CD4-positive, alpha-beta T cell treated with Interleukin-6 at 100 ng/mL for 8 hours (primary cell): ENCODE measurements around the gene THSD4.

Experiments used
- DNase-seq: peaks from one replicate; pipeline ENCODE4 v3.0.0-alpha.2; 2020; ENCODE audit warnings: mixed read lengths, low spot score

The THSD4 gene

DNA sequence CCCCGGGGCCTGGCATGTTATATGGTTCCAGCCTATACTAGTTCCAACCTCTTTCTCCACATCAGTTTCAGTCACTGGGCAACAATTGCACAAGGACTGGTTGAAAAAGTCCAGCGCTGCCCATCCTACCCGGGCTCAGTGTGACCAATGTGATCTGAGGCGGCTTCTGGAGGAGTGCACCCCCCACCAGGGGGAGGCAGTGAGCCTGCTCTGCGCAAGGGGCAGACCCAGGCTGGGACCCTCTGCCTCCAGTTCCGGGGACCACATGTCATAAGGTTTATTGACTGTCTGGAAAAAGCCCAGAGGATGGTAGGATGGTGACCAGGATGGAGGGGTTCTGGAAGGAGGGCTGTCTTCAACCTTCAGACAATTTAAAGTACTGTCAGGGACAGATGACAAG lies 669.4 kb downstream of the THSD4 start:
- no peak for DNase-seq

DNA sequence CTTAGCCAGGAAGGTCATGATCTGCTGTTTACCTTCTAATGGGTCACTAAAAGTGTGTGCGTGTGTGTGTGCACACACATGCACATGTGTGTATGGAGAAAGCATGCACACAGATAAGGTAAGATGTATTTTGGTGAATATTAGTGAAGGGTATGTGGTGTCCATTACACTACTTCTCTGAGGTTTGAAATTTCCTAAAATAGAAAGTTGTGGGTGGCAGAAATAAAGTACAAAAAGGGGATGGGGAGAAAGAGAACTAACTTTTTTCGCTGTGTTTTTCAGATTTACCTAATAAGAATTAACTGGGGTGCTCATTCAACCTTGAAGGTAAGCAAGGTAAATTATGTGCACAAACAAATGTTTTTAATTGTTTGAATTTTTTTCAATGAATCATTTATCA lies 670.7 kb downstream of the THSD4 start:
- no peak for DNase-seq

DNA sequence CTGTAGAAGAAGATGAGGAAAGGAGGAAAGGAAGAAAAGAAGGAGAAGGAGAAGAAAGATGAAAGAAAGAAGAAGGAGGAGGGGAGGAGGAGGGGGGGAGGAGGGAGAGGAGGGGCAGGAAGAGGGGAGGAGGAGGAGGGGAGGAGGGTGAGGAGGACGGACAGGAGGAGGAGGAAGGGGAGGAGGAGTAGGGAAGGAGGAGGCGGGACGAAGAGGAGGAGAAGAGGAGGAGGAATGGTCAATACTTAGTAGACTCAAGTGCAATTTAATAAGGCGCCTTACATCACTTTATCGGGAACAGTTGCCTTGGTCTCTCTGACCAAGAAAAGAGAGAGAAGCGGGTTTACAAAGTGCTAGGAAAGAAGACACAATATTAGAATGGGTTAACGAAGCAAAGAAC lies 671.4 kb downstream of the THSD4 start:
- no peak for DNase-seq

DNA sequence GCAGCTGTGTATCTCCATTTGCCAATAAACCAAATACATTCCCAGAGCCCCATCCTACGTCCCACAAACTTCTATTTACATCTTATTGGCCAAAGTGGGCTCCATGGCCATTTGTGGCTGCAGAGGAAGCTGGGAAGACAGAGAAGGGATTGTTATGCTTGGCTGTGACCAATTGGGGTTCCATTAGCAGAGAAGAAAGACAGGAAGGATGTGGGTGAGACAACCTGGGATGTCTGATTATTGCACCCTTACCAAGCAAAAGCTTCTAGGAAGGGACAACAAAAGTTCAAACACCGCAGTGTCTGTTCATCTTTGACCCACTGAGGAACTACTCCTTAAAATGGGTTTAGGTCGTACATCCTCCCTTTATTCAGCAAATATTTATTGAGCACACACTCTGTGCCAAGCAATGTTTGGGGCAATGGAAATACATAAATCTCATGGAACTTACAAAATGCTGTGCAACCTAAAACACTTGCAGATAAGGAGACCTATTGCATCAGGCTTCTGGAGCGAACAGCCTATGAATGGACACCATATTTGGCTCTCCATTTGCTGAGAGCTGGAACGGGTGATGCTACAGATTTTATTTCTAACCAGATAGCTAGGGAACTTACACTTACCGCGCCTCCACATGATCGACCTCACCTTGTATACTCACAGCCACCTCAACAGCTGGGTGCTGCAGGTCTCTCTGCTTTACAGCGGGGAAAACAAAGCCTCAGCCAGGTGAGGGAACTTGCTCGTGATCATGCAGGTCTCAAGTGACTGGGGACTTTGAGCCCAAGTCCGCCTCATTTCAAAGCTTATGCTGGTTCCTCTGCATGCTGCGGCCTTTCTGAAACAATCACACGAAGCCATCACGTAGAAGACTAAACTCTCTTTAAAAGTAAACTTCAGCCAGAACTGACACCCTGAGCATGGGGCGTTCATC lies 673.6 kb downstream of the THSD4 start:
- DNase-seq: no peak

DNA sequence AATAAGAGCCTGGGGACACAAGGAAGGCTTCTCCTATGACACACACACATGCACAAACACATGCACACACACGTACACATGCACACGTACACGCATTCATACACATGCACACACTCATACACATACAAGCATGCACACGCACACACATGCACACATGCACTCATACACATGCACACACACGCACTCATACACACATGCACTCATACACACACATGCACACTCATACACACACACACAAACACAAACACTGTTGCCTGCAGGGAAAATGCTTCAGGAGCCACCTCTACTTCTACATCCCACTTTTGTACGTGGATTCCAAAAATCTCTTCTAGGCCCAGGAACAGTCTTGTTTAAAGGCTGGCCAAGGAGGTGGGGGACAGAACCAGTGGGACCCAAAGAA lies 674.3 kb downstream of the THSD4 start:
- no peak for DNase-seq

DNA sequence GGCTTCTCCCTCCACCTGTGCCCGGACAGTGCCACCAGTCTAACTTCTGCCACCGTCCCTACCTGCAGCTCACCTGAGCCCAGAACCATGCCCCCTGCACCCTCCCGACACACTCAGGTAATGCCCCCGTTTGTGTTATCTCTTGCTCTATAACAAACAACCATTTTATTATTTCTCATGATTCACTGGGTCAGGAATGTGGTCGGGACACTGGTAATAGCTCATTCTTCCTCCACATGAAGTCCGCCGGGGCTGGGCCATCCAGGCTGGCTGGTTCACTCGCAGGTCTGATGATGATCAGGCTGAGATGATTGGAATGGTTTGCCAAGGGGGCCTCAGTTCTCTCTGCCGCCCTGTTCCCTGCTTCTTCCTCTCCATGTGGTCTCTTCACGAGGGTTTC lies 674.8 kb downstream of the THSD4 start:
- no peak for DNase-seq

DNA sequence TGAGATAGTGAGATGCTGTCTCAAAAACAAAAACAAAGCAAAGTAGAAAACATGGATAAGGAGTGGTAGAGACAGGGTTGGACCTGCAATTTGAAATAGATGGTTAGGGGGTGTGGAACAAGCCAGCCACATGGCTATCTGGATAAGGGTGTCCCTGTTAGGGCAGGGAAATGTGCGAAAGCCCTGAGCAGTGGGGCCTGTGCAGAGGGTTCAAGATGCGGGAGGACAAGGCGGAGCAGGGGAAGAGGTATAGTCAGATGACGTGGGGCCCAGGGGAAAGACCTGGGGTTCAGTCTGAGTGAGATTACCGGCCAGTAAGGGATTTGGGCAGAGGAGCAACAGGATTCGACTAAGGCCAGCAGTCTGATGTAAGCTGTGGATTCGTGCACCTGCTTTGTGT lies 676.7 kb downstream of the THSD4 start:
- no peak for DNase-seq

DNA sequence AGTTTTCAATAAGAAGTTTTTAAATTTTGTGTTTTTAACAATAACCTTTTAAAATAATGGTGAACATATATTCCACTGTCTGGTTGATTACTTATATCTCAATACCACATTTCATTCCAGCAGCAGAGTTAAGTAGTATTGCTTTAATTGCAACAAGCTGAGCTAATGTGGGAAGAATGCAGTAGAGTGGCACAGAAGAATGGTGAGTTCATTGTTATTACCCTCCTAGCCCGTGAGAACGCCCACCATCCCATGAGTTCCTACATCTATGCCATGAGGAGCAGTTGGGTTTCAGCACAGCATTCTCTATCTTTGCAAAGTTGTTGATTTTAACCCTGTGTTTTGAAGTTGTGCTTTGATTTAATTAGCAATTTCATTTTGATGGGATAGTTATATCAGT lies 677.2 kb downstream of the THSD4 start:
- no peak for DNase-seq

DNA sequence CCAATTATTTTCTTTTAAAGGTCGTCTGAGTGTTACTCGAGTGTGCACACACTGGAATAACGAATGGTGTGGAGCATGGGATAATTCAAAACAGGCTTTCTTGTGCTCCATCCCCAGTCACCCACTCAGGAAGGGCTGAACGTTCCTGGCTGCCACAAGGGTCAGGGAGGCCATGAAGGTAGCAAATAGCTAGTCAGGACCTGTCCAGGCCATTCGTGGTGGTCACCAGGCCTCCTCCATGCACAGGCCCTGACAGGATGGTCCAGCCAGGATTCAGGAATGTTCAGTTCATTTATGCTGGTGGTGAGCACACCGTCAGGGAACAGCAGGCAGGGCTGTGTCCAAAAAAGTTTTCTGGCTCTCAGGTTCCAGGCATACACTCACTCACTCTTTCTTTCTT lies 683.4 kb downstream of the THSD4 start:
- no peak for DNase-seq

DNA sequence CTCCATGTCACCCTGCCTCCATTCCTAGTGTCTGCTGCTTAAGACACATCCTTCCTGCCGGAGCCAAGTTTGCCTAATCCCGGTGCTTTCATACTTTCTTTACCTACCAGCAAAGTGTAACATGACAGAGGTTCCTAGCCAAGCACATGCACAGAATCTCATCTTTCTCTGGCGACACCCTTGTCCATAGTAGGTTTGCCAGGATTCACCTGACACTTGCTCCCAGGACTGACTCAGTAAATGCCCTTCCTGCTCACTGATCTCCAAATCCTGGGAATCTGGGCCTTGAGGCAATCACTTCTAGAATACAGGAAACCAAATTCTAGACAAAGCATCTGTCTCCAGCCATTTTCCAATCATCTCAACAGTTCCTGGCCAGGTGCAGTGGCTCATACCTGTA lies 684.9 kb downstream of the THSD4 start:
- DNase-seq: no peak

DNA sequence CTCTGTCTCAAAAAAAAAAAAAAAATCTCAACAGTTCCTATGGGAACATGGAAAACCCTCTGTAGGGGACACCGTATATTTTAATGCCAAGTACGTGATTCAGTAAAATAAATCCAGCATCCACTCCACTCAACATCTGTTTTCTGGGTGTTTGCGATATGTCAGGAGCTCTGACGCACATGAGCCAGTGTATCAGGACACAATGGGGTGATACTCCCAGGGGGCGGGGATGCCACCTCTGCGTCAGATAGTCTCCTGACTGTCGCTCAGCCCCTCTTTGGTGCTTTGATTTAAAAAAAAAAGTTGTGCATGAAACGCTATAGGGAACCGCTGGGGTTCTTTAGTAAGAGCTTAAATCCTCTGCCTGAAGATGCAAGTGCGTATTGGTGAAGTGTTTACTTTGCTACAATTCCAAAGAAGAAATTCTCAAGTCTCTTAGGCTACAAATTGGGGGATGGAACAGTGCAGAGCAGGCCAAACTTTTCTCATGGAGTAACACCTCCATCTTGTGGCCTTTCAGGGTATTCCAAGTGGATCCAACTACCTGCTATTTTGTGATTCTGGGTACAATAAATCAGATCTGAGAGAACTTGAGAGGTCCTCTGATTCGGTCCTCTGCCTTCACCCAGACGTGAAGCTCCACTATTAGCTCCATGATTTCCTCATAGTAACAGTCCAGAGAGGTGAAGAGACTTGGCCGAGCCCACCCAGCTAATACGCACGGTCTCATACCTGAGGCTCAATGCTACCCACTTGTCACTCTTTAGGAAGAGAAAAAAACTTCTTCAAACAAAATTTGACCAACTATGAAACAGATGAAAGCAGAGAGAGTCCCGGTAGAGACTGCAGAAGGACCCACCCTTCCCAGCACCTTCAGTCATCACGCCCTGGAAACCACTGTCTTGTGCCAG lies 685.8 kb downstream of the THSD4 start:
- DNase-seq: no peak

DNA sequence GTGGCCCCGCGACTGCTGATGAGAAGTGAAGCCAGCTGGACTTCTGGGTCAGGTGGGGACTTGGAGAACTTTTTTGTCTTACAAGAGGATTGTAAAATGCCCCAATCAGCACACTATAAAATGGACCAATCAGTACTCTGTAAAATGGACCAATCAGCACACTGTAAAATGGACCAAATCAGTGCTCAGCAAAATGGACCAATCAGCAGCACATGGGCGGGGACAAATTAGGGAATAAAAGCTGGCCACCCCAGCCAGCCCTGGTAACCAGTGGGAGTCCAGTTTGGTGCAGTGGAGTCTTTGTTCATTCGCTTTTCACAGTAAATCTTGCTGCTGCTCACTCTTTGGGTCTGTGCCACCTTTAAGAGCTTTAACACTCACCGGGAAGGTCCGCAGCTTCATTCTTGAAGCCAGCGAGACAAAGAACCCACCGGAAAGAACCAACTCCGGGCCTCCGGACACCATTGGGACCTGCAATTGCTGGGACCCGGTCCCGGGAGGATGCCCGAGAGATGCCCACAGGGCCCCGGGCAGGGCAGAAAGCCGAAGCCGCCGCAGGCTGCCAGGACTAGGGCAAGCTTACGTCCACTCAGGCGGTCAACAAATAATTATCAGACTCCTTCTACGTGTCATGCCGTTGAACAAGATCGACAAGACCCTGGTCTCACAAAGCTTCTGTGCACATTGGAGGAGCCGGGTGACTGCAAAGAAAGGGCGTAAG lies 686.8 kb downstream of the THSD4 start:
- no peak for DNase-seq

DNA sequence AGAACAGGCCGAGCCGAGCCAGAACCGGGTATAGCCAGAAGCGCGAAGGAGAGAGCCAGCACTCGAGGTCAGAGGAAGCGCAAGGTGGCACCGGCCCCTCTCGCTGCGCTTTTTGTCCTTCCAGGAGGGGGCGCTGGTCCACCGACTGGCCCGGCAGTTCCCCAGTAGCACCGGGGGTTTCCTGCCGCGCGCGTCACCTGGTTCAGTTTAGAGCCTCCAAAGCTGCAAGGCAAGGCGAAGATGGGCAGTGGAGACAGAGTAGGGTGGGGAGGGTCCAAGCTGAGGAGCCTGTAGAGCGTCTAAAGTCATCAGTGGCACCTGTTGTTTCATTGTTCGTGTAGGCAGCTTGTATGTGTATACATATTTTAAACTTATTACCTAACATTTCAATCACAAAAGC lies 687.5 kb downstream of the THSD4 start:
- no peak for DNase-seq

DNA sequence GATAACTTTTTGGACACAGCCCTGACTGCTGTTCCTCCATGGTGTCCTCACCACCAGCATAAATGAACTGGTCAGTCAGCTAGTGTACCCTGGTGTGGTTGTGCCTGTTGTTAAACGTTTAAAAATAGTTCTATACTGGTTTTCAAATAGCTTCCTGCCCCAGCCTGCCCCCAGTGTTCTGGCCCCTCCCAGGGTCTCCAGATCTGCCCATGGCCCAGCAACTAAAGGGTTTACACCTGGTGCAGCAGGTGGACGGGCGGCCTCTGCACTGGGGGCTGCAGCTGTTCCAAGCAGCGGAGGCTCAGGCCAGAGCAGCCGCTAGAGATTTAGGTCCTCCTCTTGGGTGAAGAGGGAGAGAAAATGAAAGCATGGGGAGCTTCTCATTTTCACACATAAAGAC lies 689.0 kb downstream of the THSD4 start:
- DNase-seq: no peak

DNA sequence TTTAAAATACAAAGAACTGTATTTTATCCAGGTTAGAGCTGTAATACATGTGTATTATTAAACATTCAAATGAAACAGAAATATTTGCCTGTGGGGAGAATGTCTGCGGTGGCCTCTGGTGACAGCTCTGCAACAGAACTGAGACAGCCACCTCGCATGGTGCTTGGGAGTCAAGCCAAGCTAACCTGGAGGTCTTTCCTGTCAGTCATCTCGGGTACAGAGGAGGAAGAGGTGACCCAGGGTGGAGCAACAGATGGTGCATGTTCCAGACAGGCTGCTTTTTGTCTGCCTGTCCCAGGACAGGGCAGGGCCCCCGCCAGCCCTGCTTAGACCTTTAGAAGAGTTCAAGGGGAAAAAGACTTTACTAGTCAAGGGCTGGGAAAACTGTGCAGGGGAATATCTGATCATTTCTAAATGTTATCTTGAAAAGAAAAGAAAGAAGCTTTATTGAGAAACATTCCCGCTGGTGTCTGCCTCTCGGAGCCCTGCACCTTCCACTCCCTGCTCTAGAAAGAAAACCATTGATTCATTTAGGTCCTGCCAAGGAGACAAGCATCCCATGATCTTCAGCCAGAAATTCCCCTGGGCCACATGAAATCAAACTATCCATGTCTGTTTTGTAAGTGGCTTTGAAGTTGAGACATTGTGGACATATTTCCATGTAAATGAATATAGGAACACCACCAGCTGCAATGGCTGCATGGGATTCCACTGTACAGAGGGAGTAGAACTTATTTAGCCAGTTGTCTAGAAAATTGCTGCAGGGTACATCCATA lies 689.6 kb downstream of the THSD4 start:
- DNase-seq: no peak

DNA sequence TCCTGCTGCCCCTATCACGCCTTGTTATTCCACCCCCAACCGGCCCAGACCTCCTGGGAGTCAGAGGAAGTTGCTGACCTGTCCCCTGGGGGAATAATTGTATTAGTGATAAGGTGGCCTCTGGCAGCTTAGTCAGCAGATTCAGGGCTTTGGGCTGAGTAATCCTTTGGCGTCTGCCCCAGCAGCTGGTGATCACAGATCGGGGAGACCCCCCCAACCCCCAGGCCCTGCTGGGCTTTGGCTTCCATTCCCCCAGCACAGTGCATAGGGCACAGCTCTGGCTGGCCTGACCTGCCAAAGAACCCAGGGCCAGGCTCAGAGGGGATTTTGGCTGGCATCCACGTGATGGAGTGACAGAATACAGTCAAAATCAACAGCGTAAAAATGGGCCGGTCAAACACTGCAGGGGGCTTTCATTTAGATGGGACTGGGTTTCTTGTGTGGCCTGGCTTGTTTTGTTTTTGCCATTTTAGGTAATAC lies 691.2 kb downstream of the THSD4 start:
- no peak for DNase-seq

DNA sequence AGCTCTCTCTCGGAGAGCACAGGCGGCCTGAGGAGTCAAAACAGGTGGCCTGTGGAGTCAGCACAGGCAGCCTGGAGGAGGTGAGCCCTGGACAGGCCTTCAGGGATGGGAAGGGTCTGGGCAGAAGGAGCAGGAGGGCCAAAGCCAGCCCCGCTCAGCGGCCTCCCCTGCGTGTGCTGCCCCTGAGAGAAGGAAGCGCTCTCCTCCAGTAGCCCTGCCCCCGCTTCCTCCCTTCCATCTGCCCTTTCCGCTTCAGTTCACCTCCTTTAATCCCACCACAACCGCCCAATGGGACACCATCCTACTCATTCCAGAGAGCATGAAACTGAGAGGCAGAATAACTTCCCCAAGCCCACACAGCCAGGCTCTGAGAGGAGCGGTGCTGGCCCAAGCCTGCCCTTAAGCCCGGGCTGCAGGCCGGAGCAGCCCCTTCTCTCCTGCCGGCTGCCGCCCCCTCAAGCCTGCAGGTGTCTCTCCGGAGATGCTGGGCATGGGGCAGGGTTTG lies 691.9 kb downstream of the THSD4 start:
- no peak for DNase-seq

DNA sequence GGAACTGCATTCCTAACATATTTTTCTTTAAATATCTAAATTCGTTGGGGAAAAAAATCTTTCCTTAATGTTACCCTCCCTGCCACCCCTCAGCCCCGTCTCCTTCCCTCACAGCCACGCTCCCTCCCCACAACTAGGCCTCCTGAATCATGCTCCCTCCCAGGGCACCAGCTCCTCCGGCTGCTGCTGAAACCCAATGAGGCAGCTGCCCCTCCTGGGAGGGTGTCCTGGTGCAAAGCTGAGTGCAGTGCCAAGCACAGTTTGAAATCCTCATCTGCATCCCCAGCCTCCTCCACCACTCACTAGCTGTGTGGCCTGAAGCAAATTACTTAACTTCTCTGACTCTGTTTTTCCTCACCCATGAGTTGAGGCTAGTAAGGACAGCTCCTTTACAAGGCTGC lies 692.4 kb downstream of the THSD4 start:
- no peak for DNase-seq

DNA sequence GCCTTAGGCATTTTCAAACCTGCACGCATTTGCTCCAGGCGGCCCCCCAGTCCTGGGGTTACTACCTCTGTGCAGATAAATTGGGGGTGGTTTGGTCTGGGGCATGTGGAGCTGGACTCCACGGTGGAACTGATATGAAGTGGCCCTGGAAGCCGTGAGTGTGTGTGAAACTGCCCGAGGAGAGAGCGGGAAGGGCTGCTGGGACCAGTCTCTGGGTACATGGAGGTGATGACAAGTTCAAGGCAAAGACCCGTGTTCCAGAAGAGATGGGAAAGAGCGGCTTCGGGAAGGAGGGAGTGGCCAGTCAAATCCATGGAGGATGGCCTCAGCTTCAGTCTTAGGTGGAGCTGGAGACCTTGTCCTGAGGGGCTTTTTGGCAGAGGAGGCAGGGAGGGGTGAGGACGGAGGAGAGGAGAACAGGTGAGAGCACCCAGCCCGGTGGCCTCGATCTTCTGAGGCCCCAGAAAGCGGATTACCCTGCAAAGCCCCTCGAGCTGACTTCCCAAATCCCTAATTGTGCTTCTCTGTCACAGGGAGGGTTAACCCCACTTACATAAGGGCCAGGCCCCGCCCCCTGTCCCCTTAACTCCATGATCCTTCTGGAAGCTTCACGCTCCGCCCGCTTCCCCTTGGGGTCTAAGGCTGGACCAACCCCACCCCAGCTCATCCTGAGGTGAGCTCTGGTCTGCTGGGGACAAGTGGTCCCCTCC lies 693.2 kb downstream of the THSD4 start:
- no peak for DNase-seq

DNA sequence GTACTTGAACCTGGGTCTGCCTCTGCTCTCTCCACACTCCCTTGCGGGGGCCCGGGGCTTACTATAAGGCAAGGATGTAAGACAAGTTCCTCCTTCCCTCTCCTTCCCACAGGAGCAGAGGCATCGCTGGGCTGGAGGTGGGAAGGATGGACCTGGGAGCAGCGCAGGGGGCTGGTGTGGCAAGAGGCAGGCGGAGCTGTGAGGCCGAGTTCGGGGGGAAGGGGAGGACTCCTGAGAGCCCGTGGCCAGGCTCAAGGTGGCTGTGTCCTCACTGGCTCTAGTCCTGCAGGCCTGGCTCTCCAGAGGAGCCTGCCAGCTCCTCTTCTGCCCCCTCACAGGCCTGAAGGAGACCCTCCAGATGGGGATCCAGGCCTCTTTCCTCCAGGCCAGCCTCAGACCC lies 694.1 kb downstream of the THSD4 start:
- DNase-seq: no peak
